ENCODE data around the gene YPEL3. TPM values are rescaled to one million over a fixed set of nuclear protein-coding genes. Genes with fewer than 3 reads are reported as not detected.
A peak's percentile ranks its signal among the peaks of the same experiment; 100 is the strongest.

YPEL3 gene
- total and polyA plus RNA-seq, 2 of the 8 experiments (the other 6 are each of a cell fraction or from before 2014, with no cell fraction given) = 40.3 to 53.3 TPM

DNA sequence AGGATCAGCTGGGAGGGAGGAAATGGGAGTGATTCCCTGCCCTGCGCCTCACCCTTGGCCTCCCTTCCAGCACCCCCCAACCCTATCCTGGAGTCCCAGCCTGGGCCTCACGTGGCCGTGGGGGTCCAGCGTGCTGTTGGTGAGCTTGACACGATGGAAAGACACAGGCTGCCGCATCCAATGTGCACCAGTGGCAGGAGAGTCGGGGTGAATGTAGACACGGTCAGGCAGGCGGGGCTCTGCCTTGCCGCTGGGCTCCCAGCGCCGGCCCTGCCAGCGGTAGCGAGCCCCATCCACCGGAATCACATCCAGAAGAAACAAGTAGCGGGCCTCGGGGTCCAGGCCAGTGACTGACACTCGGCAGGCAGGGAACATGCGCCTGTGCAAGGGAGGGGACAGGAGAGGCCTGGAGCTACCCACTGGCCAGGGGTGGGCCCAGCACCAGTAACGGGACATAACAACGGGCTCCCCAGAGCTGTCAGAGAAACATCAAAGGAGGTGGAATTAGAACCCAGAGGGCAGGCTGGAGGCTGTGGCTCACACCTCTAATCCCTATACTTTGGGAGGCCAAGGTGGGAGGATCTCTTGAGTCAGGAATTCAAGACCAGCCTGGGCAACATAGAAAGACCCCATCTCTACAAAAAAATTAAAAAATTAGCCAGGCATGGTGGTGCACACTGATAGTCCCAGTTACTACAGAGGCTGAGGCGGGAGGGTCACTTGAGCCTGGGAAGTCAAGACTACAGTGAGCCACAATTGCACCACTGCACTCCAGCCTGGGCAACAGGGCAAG is 7.0 kb downstream of the YPEL3 start:
- H3K23ac ChIP-seq (ENCODE audit: insufficient read length) = no peak overlapping the region
- H4K8ac ChIP-seq (ENCODE audit: extremely low read depth, insufficient read depth, low read length) = no peak overlapping the region
- H3K27me3 ChIP-seq (replicated peaks in 1 of 4; ENCODE audit: control insufficient read depth in 3 of 4, extremely low read depth in 1 of 4, insufficient read depth in 3 of 4, low read length in 3 of 4) = peaks cover 0 to 3% (median 0%) of the 10 kb centered on the region in 4 experiments; a peak in 1 of 7 replicates
- ChIA-PET POLR2A (ENCODE audit: partially characterized antibody) (interaction anchor here (9.3 to 14.0 kb wide), 2 partner anchors 16 to 19 kb away, joined by 169 to 353 read pairs; partner anchors contain the start of genes ALDOA, GDPD3 and PPP4C), CTCF (ENCODE audit: partially characterized antibody) (interaction anchor here (3.7 to 7.7 kb wide), 2 partner anchors 8 to 23 kb away, joined by 46 to 90 read pairs; partner anchors contain the start of gene GDPD3)
- H2BK20ac ChIP-seq (ENCODE audit: low read length) = no peak overlapping the region
- no peak overlapping the region for H3K4ac ChIP-seq (replicated peaks; ENCODE audit: insufficient read length, low read depth, low read length)
- no peaks in the 10 kb centered on the region for H3K9me3 ChIP-seq (ENCODE audit: insufficient read depth in 2 of 2, low read depth in 1 of 2, low read length in 1 of 2)
- no peak overlapping the region for H2AFZ ChIP-seq (ENCODE audit: low read length)
- 91% methylated on average over 19 of the region's 22 CpGs; no CpG with 5 or more reads in 1 of the 2 experiments for WGBS, 2 experiments (ENCODE audit: extremely low coverage in 1 of 2, insufficient coverage in 1 of 2, insufficient read length in 1 of 2, insufficient replicate concordance in 2 of 2, low coverage in 1 of 2, low lambda C conversion rate in 2 of 2, missing lambda C conversion rate in 1 of 2)
- H4K5ac ChIP-seq (ENCODE audit: insufficient read length, low read depth, low read length) = no peak overlapping the region
- no peak overlapping the region for H3K18ac ChIP-seq (ENCODE audit: extremely low read depth, low read length)
- DNase-seq (ENCODE audit: low read depth in 1 of 2, low spot score in 2 of 2) = no peak
- H3K4me1 ChIP-seq (replicated peaks in 1 of 4; ENCODE audit: control insufficient read depth in 3 of 4, insufficient read depth in 4 of 4, low read length in 3 of 4) = peaks cover 0 to 4% (median 3%) of the 10 kb centered on the region in 4 experiments; a peak in 4 of 7 replicates
- 0 out of 2 replicates have a peak overlapping the region, but pooled peaks have one; percentile 16 for H2BK5ac ChIP-seq (ENCODE audit: low read depth, low read length)
- no peaks in the 10 kb centered on the region for H3K79me2 ChIP-seq (ENCODE audit: control insufficient read depth in 1 of 2, insufficient read depth in 2 of 2, low read length in 2 of 2)
- peaks cover 0 to 4% of the 10 kb centered on the region in 2 experiments for H4K20me1 ChIP-seq (replicated peaks in 1 of 2; ENCODE audit: control insufficient read depth in 1 of 2, insufficient read depth in 2 of 2, low read length in 2 of 2)
- H3K56ac ChIP-seq (replicated peaks; ENCODE audit: insufficient read length, low read depth, low read length) = no peak overlapping the region
- H2BK12ac ChIP-seq (ENCODE audit: low read depth, low read length) = no peak overlapping the region
- H2BK120ac ChIP-seq (replicated peaks; ENCODE audit: low read depth, low read length) = no peak overlapping the region
- no peak for FAIRE-seq
- no peak overlapping the region for H3K14ac ChIP-seq (ENCODE audit: insufficient read length)
- H3K79me1 ChIP-seq (ENCODE audit: low read depth, low read length) = no peaks in the 10 kb centered on the region
- no peak overlapping the region for H3K4me3 ChIP-seq (ENCODE audit: extremely low read depth in 1 of 4, insufficient read depth in 2 of 4, low read depth in 3 of 4, low read length in 4 of 4)
- H3K36me3 ChIP-seq (ENCODE audit: control insufficient read depth in 2 of 4, insufficient read depth in 4 of 4, low read length in 3 of 4) = peaks cover 3 to 19% (median 11%) of the 10 kb centered on the region in 4 experiments; a peak in 7 of 8 replicates
- H3K23me2 ChIP-seq (ENCODE audit: low read depth, low read length) = peaks cover 12% of the 10 kb centered on the region; the same call in 1 of the 2 replicates
- no peak overlapping the region for H3K9ac ChIP-seq (replicated peaks in 1 of 4; ENCODE audit: extremely low read depth in 1 of 4, low read depth in 3 of 4, low read length in 3 of 4)
- H2BK15ac ChIP-seq (ENCODE audit: low read length) = no peak overlapping the region
- H2AK5ac ChIP-seq (ENCODE audit: low read depth, low read length) = no peak overlapping the region
- H3K27ac ChIP-seq (ENCODE audit: low read depth, low read length) = no peak overlapping the region
- H4K91ac ChIP-seq (replicated peaks; ENCODE audit: insufficient read length, low read length) = no peak overlapping the region
- H3K4me2 ChIP-seq (ENCODE audit: insufficient read depth in 1 of 2, low read depth in 2 of 2, low read length in 2 of 2) = no peak overlapping the region
- TF ChIP-seq SIN3A (conservative IDR thresholded peaks at IDR 0.05 in 1 of 2, IDR thresholded peaks at IDR 0.05 in 1 of 2; ENCODE audit: low read depth in 1 of 2, low read length in 2 of 2) (no peak), YY1 (IDR thresholded peaks at IDR 0.05; ENCODE audit: low read depth, low read length) (no peak), RNF2 (IDR thresholded peaks at IDR 0.05; ENCODE audit: borderline replicate concordance, low read depth, low read length, missing control alignments, poor library complexity, severe bottlenecking) (no peak), BACH1 (IDR thresholded peaks at IDR 0.05; ENCODE audit: low read length) (no peak), FOSL1 (IDR thresholded peaks at IDR 0.05; ENCODE audit: insufficient read depth, low read depth, low read length) (no peak), JUND (IDR thresholded peaks at IDR 0.05; ENCODE audit: low read length) (no peak), EP300 (IDR thresholded peaks at IDR 0.05; ENCODE audit: borderline replicate concordance in 1 of 2, low read depth in 2 of 2, low read length in 2 of 2) (no peak)
- TF ChIP-seq, protein P1, sequence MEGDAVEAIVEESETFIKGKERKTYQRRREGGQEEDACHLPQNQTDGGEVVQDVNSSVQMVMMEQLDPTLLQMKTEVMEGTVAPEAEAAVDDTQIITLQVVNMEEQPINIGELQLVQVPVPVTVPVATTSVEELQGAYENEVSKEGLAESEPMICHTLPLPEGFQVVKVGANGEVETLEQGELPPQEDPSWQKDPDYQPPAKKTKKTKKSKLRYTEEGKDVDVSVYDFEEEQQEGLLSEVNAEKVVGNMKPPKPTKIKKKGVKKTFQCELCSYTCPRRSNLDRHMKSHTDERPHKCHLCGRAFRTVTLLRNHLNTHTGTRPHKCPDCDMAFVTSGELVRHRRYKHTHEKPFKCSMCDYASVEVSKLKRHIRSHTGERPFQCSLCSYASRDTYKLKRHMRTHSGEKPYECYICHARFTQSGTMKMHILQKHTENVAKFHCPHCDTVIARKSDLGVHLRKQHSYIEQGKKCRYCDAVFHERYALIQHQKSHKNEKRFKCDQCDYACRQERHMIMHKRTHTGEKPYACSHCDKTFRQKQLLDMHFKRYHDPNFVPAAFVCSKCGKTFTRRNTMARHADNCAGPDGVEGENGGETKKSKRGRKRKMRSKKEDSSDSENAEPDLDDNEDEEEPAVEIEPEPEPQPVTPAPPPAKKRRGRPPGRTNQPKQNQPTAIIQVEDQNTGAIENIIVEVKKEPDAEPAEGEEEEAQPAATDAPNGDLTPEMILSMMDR (IDR thresholded peaks at IDR 0.05; ENCODE audit: control extremely low read depth in 1 of 3, insufficient read depth in 1 of 3, low read depth in 1 of 3, low read length in 3 of 3) = no peak
